ENCODE results near the gene TENM3.

TENM3 gene

DNA sequence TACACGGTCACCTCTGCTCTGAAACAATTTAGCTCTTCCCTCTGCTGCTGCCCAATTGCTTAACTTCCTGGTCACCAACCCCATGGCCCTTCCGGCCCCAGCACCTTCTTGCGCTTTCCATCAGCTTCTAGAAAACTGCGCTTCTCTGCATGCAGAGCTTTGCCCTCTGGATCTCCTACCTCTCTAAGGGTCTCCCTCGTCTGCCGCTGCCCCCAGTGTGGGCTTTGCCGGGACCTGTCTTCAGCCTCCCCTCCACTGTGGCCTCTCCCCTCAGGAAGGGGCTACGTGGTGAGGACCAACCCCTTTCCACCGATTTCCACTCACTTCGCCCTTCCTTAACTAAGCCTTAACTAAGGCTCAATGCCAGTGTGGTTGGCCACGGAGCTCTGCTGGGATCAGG lies 579.4 kb downstream of the TENM3 start:
- DNase-seq (ENCODE audit: low read depth in 2 of 2) = no peak
- TF ChIP-seq, protein P1, sequence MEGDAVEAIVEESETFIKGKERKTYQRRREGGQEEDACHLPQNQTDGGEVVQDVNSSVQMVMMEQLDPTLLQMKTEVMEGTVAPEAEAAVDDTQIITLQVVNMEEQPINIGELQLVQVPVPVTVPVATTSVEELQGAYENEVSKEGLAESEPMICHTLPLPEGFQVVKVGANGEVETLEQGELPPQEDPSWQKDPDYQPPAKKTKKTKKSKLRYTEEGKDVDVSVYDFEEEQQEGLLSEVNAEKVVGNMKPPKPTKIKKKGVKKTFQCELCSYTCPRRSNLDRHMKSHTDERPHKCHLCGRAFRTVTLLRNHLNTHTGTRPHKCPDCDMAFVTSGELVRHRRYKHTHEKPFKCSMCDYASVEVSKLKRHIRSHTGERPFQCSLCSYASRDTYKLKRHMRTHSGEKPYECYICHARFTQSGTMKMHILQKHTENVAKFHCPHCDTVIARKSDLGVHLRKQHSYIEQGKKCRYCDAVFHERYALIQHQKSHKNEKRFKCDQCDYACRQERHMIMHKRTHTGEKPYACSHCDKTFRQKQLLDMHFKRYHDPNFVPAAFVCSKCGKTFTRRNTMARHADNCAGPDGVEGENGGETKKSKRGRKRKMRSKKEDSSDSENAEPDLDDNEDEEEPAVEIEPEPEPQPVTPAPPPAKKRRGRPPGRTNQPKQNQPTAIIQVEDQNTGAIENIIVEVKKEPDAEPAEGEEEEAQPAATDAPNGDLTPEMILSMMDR (IDR thresholded peaks at IDR 0.05; ENCODE audit: low read depth, low read length) = no peak
- no peak overlapping the region for H3K4me3 ChIP-seq (replicated peaks in 1 of 2; ENCODE audit: low read depth in 2 of 2, low read length in 2 of 2)

DNA sequence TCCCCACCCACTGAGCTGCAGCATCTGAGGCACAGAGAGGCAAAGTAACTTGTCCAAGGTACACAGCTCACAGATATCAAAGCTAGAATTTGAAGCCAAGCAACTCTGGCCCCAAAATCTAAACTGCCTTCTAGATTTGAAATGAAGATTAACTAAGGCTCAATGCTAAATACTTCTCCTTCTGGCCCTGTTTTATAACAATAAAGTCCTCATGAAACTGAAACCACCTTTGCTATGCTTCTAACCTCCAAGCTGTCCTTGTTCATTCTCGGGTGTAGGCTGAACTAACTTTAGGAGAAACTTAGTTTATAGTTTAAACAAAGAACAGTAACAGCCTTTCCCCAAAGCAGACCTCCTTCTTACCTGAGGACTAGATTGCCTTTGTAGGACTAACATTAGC lies 580.4 kb downstream of the TENM3 start:
- no peak overlapping the region for H3K4me3 ChIP-seq (replicated peaks in 1 of 2; ENCODE audit: low read depth in 2 of 2, low read length in 2 of 2)
- TF ChIP-seq, protein P1 (IDR thresholded peaks at IDR 0.05; ENCODE audit: low read depth, low read length) = no peak
- no peak for DNase-seq (ENCODE audit: low read depth in 2 of 2)

DNA sequence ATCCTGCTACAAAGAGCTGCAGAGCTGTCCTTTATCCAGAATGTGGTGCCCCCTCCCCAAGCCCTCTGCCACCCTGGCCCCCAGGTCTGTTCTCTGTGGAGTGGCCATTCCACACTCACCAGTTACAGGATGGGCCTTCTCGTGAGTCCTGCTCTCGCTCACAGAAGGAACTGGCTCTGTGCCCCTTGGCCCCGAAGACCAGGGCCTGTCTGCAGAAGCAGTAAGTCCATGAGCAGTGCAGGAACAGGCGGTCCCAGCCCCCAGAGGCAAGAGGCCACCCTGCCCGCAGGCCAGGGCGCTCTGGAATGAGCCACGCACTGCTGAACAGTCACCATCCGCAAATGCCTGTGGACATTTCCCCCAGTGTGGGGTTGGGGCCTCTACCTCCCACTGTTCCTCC lies 581.8 kb downstream of the TENM3 start:
- TF ChIP-seq, protein P1 (IDR thresholded peaks at IDR 0.05; ENCODE audit: low read depth, low read length) = no peak
- no peak for DNase-seq (ENCODE audit: low read depth in 2 of 2)
- H3K4me3 ChIP-seq (replicated peaks in 1 of 2; ENCODE audit: low read depth in 2 of 2, low read length in 2 of 2) = no peak overlapping the region

DNA sequence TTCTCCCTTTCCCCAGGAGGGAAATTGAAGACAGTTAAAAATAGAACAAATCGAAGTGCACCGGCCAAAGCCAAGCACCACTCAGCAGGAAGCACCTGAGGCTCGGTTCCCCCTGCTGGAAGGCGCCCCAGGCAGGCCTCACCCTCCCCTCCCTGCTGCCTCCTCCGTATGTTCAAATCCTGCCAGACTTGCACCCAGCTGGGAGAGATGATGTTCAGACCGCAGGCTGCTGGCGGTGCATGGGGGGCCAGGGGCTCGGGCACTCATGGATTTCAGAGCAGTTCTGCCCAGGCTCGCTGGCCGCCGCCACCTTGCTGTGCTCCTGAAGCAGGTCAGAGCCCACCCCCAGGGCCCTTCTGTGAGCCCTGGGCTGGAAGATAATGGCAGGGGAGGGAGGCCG lies 582.6 kb downstream of the TENM3 start:
- no peak overlapping the region for H3K4me3 ChIP-seq (replicated peaks in 1 of 2; ENCODE audit: low read depth in 2 of 2, low read length in 2 of 2)
- DNase-seq (ENCODE audit: low read depth in 2 of 2) = no peak
- TF ChIP-seq, protein P1 (IDR thresholded peaks at IDR 0.05; ENCODE audit: low read depth, low read length) = no peak

DNA sequence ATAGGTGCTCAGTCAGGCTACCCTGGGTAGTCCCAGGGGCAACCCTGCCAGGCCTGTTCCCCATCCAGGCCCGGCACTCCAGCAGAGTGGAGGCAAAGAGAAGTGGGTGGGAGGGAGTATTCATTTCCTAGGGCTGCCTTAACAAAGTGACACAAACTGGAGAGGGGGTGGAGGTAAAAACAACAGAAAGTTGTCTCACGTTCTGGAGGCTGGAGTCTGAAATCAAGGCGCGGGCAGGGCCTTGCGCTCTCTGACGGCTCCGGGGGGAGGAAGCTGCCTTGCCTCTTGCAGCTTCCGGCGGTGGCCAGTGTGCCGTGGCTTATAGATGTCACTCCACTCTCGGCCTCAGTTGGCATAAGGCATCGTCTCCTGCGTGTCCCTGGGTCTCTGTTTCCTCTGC lies 583.2 kb downstream of the TENM3 start:
- DNase-seq (ENCODE audit: low read depth in 2 of 2) = no peak
- H3K4me3 ChIP-seq (replicated peaks in 1 of 2; ENCODE audit: low read depth in 2 of 2, low read length in 2 of 2) = no peak overlapping the region
- TF ChIP-seq, protein P1 (IDR thresholded peaks at IDR 0.05; ENCODE audit: low read depth, low read length) = no peak

DNA sequence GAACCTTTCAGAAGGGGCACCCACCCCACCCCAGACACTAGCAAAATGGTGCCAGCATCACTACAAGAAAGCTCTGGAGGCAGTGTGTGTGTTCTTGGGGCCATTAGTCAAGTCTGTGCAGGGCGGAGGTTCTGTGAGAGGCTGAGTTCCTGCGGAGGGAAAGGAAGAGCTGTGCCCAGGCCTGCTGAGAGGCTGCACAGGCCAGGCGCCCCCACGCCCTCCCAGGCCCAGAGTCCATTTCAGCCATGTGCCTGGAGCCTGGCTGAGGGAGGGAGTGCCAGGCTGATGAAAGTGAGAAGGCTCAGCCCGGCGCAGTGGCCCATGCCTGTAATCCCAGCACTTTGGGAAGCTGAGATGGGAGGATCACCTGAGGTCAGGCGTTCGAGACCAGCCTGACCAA lies 584.0 kb downstream of the TENM3 start:
- H3K4me3 ChIP-seq (replicated peaks in 1 of 2; ENCODE audit: low read depth in 2 of 2, low read length in 2 of 2) = no peak overlapping the region
- TF ChIP-seq, protein P1 (IDR thresholded peaks at IDR 0.05; ENCODE audit: low read depth, low read length) = no peak
- DNase-seq (ENCODE audit: low read depth in 2 of 2) = no peak

DNA sequence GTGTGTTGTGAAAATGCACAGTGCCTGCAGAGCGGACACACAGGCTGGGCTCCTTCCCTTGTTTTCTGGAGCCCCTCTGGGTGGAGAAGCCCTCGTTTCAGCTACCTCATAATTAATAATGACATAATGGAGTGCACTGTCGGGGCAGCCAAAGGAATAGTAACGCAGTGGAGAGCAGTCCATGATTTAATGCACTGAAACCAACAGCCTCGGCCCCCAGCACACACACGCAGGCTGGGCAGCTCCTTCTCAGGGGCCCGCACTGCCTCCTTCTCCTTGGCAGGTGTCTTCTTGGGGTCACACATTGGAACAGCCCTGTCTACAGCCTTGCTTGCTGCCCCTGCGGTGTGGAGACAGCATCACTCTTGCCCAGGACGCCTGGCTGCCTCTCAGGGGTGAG lies 584.8 kb downstream of the TENM3 start:
- TF ChIP-seq, protein P1 (IDR thresholded peaks at IDR 0.05; ENCODE audit: low read depth, low read length) = no peak
- no peak overlapping the region for H3K4me3 ChIP-seq (replicated peaks in 1 of 2; ENCODE audit: low read depth in 2 of 2, low read length in 2 of 2)
- DNase-seq (ENCODE audit: low read depth in 2 of 2) = no peak
